Esophagus squamous epithelium (tissue), 5 donors: ENCODE results near the gene BABAM2. TPM values are rescaled to one million over a fixed set of nuclear protein-coding genes. Genes with fewer than 3 reads are reported as not detected.
"Not testable (repeated sequence)": the region's sequence is repeated elsewhere in the genome, so short reads cannot be mapped to it uniquely, and the experiment has no call there.

Source experiments
- DNase-seq: peaks from one replicate; lab custom pipeline; 2025; lab: John Stamatoyannopoulos, UW
- H3K27ac ChIP-seq, 4 donors: fragments of 200-600 bp; sonication (generic); one replicate each; pipeline ENCODE4 v1.5.1; 2016 to 2019; ENCODE audit warnings: mild to moderate bottlenecking in 1 of 4
- H3K27me3 ChIP-seq, 4 donors: fragments of 200-600 bp; sonication (generic); 1 replicate in 3 of 4; 2 replicates in 1 of 4; pipeline versions ENCODE4 v1.5.1 to v1.6.0; 2017 to 2021; ENCODE audit warnings: antibody characterized with exemption in 1 of 4
- H3K36me3 ChIP-seq, 3 donors: fragments of 200-600 bp; sonication (generic); one replicate each; pipeline ENCODE4 v1.5.1; 2016 to 2019
- H3K4me1 ChIP-seq, 3 donors: fragments of 200-600 bp; sonication (generic); one replicate each; pipeline ENCODE4 v1.5.1; 2017 to 2019
- H3K4me3 ChIP-seq, 4 donors: fragments of 200-600 bp; sonication (generic); 1 replicate in 3 of 4; 2 replicates in 1 of 4; pipeline ENCODE4 v1.5.1; 2016 to 2019; ENCODE audit warnings: mild to moderate bottlenecking in 2 of 4, moderate library complexity in 1 of 4
- H3K9me3 ChIP-seq, 3 donors: fragments of 200-600 bp; sonication (generic); one replicate each; pipeline ENCODE4 v1.5.1; 2016 to 2019
- CTCF ChIP-seq, 6 experiments: fragments of 450-650 bp in 4 of 6; fragments of 200-600 bp in 2 of 6; sonication (generic) in 2 of 6; IDR thresholded peaks; one replicate each; pipeline ENCODE4 v1.5.1; 2016 to 2019; ENCODE audit warnings: antibody characterized with exemption in 6 of 6, mild to moderate bottlenecking in 4 of 6, moderate library complexity in 4 of 6
- POLR2A ChIP-seq, 4 donors: fragments of 450-650 bp; IDR thresholded peaks; one replicate each; pipeline ENCODE4 v1.6.1; 2017; ENCODE audit warnings: antibody characterized with exemption in 4 of 4, mild to moderate bottlenecking in 4 of 4, moderate library complexity in 3 of 4
- WGBS, 2 donors: methylation state at CpG; one replicate each; pipeline ENCODE4 v1.1.5; 2018; 5-methylcytosine and 5-hydroxymethylcytosine counted together
- intact Hi-C: fragments of 100-400 bp; cut with DNase I; formaldehyde crosslinking; loops from one replicate; pipeline ENCODE4 v1.15.0; 2022
- total RNA-seq, 4 donors: library from RNA; depleted of rRNA; stranded (reverse); fragments of >200 nt; gene quantifications; one replicate each; pipeline ENCODE4 v1.1.0, GENCODE V29; 2016
- donor health status: DM: yes; HTN: yes; CAD: no.

BABAM2 gene
- total RNA-seq, 4 donors from 2014 or later: 16.6 to 28.3 (median 24.3) TPM

DNA sequence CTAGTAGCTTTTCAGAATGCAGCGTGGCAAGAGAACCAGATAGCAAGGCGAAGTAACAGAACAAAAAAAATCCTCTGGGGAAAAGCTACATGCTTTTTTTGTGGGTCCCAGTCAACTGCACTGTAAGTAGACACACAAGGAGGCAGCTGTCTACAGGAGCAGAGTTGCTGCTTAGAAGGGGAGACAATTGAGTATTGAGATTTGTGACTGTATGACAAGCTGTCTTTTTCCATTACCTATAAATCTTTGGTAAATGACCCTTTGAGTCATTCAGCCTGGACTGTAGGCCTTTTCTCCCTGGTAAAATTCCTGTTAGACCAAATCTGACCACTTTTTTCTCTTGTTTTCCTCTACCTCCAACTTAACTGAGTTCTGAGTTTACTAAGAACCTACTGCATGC, 358.0 kb downstream of the BABAM2 start:
- no peak overlapping the region for H3K4me3 ChIP-seq
- no peaks in the 10 kb centered on the region for H3K27me3 ChIP-seq
- H3K36me3 ChIP-seq: peaks cover 0 to 10% (median 0%) of the 10 kb centered on the region in 3 donors
- peaks cover 0 to 14% (median 3%) of the 10 kb centered on the region in 3 donors for H3K4me1 ChIP-seq
- no peak overlapping the region for H3K27ac ChIP-seq
- H3K9me3 ChIP-seq: no peaks in the 10 kb centered on the region
- 72 to 90% methylated on average over 2 of the region's 2 CpGs for WGBS, 2 donors
- DNase-seq: no peak
- intact Hi-C loops: no loop called here
- no peak for TF ChIP-seq CTCF (IDR thresholded peaks at IDR 0.05)

- no peaks in the 10 kb centered on the region for H3K27me3 ChIP-seq
- H3K9me3 ChIP-seq: no peaks in the 10 kb centered on the region
- WGBS, 2 donors: 51 to 59% methylated on average over 4 of the region's 4 CpGs
- H3K36me3 ChIP-seq: peaks cover 0 to 4% (median 0%) of the 10 kb centered on the region in 3 donors
- no peak for DNase-seq
- TF ChIP-seq POLR2A (IDR thresholded peaks at IDR 0.05): no peak
- peak in 1 of 6 experiments; percentile 3 for TF ChIP-seq CTCF (IDR thresholded peaks at IDR 0.05)
- intact Hi-C loops: no loop called here
- H3K4me1 ChIP-seq: peaks cover 0 to 14% (median 3%) of the 10 kb centered on the region in 3 donors
- H3K4me3 ChIP-seq: no peak overlapping the region
- H3K27ac ChIP-seq: no peak overlapping the region
Observed at GRCh38 chr2:28250006-28250405, 359.5 kb downstream of the BABAM2 start.

- H3K9me3 ChIP-seq: no peaks in the 10 kb centered on the region
- H3K27me3 ChIP-seq: no peaks in the 10 kb centered on the region
- no peak overlapping the region for H3K4me3 ChIP-seq
- peaks cover 0 to 14% (median 3%) of the 10 kb centered on the region in 3 donors for H3K4me1 ChIP-seq
- TF ChIP-seq CTCF (IDR thresholded peaks at IDR 0.05) (no peak), POLR2A (IDR thresholded peaks at IDR 0.05) (no peak)
- intact Hi-C loops: no loop called here
- WGBS, 2 donors: 77 to 80% methylated on average over 8 of the region's 8 CpGs
- H3K27ac ChIP-seq: no peak overlapping the region
- DNase-seq: no peak
- no peaks in the 10 kb centered on the region for H3K36me3 ChIP-seq
Observed at GRCh38 chr2:28251337-28251736, 360.8 kb downstream of the BABAM2 start.

- WGBS, 2 donors: 69 to 76% methylated on average over 2 of the region's 2 CpGs
- peaks cover 0 to 10% (median 3%) of the 10 kb centered on the region in 3 donors for H3K4me1 ChIP-seq
- no peak overlapping the region for H3K27ac ChIP-seq
- H3K36me3 ChIP-seq: no peaks in the 10 kb centered on the region
- intact Hi-C loops: no loop called here
- H3K27me3 ChIP-seq: no peaks in the 10 kb centered on the region
- no peak overlapping the region for H3K4me3 ChIP-seq
- no peak for DNase-seq
- no peaks in the 10 kb centered on the region for H3K9me3 ChIP-seq
- TF ChIP-seq CTCF (IDR thresholded peaks at IDR 0.05): no peak
- no peak for TF ChIP-seq POLR2A (IDR thresholded peaks at IDR 0.05)
Observed at GRCh38 chr2:28252311-28252710, 361.8 kb downstream of the BABAM2 start.

DNA sequence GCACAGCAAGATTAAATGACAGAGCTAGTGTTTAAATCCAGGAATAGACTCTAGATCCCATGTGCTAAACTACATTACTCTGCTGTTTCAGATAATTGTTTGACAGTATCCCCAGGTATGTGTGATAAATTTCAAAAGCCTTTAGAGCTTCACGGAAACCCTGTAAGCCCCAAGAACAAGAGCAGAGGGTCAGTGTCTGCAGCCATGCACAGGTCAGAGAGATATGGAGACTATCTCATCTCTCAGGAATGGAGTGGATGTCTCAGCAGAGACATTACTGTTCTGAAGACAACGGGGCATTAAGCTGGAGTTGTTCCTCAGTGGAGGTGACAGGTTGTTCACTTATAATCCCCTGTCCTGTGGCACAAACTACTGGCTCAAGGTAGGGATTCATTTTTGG, 363.0 kb downstream of the BABAM2 start:
- 93 to 96% methylated on average over 2 of the region's 2 CpGs for WGBS, 2 donors
- Histone ChIP-seq H3K4me3 (no peak overlapping the region), H3K9me3 (no peaks in the 10 kb centered on the region), H3K27me3 (no peaks in the 10 kb centered on the region), H3K27ac (no peak overlapping the region), H3K4me1 (peaks cover 0 to 5% (median 3%) of the 10 kb centered on the region in 3 donors), H3K36me3 (no peaks in the 10 kb centered on the region)
- TF ChIP-seq CTCF (IDR thresholded peaks at IDR 0.05): no peak
- no peak for TF ChIP-seq POLR2A (IDR thresholded peaks at IDR 0.05)
- intact Hi-C loops: no loop called here
- no peak for DNase-seq

- H3K4me3 ChIP-seq, intact Hi-C loops, H3K36me3 ChIP-seq, H3K27ac ChIP-seq, H3K4me1 ChIP-seq, DNase-seq, H3K9me3 ChIP-seq, H3K27me3 ChIP-seq: not testable (repeated sequence)
- 82 to 83% methylated on average over 3 to 4 of the region's 4 CpGs for WGBS, 2 donors
Observed at GRCh38 chr2:28255231-28255630, 364.7 kb downstream of the BABAM2 start.
